CD4-positive, alpha-beta T cell treated with Interleukin-15 for 4 hours (primary cell): ENCODE measurements around the gene MAPRE3.
A peak's percentile ranks its signal among the peaks of the same experiment; 100 is the strongest.
"Not testable (repeated sequence)": the region's sequence is repeated elsewhere in the genome, so short reads cannot be mapped to it uniquely, and the experiment has no call there.

Experiments
- DNase-seq: peaks from one replicate; pipeline ENCODE4 v3.0.0-alpha.2; 2020; ENCODE audit warnings: low spot score

Gene MAPRE3

DNA sequence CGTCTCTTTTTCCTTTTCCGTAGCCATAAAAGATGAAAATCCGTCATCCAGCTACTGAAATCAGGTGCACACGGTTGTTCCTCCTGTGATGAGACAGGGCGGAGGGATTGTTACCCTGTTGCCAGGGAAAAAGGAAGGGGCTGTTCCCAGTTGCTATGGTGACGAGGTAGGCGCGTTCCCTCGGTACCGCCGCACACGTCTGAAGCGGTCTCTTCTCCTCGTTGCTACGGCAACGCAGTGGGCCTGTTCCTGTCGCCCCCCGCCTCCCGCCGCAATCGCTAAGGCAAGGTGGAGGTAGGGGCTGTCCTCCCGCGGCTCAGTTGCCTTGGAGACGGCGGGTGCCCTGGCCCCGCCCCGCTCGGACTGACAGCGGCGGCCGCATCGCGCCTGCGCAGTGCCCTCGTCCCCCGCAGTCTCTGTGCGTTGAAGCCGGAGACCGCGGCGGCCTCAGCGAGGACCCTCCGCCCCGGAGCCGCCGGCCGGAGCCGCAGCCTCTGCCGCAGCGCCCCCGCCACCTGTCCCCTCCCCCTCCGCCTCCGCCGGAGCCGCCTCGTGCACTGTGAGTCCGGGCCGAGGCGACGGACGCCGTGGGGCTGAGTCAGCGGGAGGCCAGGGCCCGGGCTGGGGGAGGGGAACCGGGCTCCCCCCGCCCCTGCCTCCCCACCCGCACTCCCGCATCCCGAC is at the start of gene MAPRE3:
MAPRE3 (plus strand) TSS at position 394 of the 684 bp plus-strand sequence. CDS start 51,582 bp downstream, outside the sequence.
- DNase-seq: peak; percentile 85

DNA sequence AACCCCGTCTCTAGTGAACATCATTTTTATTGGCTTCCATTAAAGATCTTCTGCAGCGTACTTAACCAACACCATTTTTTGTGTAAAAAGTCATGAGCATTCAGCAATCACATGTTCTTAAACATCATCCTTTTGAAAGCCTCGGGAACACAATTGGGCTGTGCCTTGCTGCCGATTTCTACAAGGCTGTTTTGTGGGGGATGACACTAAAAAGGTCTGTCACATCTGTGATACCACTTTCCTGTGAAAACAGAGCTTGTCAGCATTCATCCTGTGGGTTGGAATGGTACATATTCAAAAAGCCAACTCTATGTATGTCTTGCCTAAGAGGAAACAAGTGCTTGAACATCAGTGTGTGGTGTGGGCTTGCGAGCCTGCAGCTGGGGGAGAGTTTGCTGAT is 49.1 kb upstream of the MAPRE3 start:
- no peak for DNase-seq

DNA sequence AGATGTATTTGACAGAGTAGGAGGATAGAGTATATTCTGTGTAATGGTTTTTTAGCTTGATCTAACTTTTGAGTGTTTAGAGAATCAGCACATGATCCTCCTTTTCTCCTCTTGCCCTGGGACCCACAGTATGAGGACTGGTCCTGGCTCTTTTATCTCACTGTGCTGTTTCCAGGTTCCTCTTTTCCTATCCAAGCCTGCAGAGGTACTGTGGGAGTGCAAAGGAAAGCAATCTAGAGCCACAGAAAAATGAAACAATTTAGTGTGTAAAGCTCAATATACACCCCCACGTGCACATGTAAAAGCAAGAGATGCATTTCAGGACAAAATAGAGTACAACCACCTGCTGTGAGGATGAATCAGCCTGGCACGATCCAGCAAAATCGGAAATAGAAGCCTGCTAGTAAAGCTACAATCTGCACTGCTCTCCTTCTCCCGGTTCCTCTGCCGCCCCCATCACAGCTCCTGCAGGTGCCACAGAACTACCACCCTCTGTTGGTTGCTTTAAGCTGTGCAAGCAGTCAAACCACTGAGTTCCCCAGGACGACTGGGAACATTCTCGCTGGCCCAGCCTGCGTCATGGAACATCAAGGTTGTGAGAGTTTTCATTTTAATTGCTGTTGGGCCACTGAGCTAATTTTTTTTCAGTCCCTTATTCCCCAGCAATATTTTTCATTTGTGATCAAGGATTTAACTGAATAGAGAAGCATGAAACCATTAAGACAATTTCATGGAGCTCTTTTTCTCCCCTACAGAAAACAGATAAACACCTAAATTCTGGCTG is 47.8 kb upstream of the MAPRE3 start:
- peak; percentile 11 for DNase-seq

DNA sequence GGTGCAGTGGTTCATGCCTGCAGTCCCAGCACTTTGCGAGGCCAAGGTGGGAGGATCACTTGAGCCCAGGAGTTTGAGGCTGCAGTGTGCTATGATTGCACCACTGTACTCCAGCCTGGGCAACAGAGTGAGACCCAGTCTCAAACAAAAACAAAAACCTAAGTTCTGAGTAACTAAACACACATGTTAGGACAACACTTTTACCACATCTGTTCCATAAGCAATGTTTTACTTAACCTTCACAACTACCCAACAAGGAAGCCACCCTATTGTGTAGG is 47.3 kb upstream of the MAPRE3 start:
- DNase-seq: not testable (repeated sequence)

DNA sequence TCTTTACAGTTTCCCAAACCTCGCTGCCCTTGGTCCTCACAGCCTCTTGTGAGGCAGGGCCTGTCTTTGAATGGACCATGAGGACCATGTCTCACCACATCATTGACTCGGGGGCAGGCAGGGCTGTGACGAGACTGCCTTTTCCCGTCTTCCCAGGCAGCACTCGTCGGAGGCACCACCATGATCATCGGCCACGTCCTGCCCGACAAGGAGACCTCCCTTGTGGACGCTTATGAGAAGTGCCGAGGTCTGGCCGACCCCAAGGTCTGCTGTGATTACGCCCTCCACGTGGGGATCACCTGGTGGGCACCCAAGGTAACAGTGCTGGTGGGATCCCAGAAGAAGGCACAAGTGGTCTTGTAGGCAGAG is 45.7 kb upstream of the MAPRE3 start:
- DNase-seq: no peak

DNA sequence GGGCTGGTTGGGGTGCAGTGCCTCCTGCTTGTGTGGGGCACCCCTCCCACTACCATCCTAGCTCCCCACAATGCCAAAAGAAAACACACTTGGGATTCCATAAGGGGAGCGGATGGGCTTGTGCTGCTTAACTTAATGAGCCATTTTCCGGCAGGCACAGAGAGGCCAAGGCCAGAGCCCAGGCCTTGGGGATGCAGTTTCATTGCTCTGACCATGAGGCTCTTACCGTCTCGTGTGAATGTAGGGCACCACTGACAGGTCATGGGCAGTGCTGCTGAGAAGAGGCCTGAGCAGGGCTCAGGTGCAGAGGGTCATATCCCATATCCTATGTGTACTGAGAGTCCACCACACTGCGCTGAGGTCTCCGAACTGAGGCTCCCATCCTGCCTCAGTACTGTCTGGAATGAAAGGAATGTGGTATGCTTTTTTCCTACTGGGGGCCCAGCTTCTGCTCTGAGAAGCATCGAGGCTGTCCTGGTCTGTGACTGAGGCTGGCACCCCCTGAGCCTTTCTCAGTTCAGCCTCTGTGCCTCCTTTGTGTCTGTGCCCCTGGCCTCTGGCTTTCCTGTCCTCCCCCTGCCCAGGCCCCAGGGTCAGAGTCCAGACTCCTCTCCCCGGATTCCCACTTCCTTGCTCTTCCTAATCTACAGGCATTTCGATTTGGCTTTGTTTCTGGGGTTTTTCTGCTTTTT is 45.2 kb upstream of the MAPRE3 start:
- DNase-seq: no peak

DNA sequence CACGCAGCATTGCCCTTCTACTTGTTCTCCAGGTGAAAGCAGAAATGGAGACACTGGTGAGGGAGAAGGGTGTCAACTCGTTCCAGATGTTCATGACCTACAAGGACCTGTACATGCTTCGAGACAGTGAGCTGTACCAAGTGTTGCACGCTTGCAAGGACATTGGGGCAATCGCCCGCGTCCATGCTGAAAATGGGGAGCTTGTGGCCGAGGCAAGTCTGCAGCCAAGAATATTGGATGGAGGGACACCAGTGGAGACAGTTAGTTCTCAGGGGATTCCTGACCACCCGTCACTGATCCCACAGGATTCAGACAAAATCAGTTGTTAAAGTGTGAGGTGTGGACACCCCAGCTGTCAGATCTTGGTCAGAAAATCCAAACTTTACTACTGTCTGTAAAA is 43.2 kb upstream of the MAPRE3 start:
- no peak for DNase-seq

DNA sequence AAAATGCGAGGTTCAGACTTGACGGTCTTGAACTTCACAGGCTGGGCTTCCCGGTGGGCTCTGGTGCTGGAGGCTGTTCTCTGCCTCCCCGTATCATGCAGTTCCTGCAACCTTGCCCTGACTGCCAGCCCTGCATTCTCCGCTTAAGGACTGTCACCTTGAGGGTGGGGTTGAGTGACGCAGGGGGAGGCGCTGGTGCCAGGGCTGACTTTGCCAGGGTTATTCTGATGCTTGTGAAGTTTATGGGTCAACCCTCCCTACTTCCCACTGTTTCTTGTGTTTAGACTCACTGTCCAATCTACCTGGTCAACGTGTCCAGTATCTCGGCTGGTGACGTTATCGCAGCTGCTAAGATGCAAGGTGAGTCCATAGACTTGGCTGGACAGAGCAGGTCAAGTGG is 37.5 kb upstream of the MAPRE3 start:
- DNase-seq: no peak

DNA sequence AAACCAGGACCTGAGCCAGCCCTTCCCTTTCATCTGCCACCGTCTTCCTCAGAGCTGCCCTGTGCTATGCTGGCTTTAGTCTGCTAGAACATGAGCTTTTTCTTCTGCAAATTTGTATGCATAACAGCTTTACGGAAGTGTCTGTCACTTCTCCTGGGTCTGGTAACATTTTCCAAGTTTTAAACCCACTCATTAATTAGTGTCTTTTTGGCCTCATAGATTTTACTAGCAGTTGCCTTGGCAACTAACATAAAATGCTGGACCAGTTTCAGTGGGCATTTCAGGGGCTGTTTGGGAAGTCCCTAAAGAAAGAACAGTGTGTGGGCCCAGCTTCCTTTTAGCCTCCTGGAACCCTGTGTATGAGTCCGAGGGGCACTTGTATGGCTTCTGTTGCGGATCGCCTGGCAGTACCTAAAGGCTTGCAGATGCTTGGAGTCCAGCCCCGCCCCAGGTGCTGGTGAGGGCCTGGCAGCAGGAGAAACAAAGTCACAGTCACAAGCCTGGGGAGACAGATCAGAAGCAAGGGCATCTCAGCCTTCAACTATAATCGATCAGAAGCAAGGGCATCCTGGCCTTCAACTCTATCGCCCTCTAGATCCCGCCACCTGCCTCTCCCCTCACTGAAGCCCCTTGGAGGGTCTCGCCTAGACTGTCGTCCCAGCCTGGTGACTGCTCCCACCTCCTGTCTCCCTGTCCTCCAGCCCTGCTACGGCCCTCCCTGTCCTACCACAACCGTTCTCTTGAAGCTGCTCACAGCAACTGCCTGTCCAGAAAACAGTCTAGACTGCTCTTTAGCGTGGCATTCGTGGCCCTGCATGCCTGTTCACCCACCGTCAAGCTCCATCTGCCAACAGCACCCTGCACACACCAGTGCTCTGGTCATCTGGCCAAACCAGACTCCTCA is 36.8 kb upstream of the MAPRE3 start:
- no peak for DNase-seq

DNA sequence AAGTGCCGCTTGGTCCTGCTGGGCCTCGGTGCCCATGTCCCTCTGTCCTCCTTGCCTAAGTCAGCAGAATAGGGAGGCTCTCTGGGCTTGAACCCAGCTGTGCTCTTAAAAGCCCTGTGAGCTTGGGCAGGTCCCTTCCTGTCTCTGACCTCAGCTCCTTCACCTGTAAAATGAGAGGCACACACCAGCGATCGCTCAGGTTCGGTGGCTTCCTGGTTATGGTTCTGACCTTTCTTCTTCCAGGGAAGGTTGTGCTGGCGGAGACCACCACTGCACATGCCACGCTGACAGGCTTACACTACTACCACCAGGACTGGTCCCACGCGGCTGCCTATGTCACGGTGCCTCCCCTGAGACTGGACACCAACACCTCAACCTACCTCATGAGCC is 36.1 kb upstream of the MAPRE3 start:
- no peak for DNase-seq

DNA sequence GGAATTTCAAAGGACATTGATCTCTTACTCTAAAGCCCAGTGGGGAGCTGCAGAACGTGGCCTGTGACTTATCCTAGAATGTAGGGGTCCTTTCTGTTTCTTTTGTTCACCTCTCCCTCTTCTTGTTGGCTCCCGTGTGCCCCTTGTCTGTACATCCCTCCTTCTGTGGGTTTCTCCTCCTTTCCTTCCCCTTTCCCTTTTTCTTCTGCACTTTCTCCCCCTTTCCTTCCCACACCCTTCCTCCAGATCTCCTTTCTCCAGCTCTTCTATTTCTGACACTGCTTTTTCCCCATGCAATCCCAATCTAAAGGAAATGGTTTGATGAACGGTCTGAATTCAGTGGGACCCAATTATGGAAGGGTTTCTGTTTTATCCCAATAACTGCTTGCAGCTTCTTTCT is 35.5 kb upstream of the MAPRE3 start:
- DNase-seq: no peak

DNA sequence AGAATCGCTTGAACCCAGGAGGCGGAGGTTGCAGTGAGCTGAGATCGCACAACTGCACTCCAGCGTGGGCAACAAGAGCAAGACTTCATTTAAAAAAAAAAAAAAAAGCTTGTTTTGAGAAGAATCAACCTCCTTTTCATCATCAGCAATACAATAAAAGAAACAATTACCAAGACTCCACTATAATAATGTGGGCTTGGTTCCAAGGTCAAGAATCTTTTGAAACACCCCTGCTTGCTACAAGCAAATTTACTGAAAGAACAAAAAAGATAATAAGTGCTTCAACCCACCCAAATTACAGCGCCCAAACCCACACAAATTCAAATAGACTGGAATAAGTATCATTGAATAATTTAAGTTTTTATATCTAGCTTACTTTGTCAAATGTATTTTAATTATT is 33.6 kb upstream of the MAPRE3 start:
- DNase-seq: no peak

DNA sequence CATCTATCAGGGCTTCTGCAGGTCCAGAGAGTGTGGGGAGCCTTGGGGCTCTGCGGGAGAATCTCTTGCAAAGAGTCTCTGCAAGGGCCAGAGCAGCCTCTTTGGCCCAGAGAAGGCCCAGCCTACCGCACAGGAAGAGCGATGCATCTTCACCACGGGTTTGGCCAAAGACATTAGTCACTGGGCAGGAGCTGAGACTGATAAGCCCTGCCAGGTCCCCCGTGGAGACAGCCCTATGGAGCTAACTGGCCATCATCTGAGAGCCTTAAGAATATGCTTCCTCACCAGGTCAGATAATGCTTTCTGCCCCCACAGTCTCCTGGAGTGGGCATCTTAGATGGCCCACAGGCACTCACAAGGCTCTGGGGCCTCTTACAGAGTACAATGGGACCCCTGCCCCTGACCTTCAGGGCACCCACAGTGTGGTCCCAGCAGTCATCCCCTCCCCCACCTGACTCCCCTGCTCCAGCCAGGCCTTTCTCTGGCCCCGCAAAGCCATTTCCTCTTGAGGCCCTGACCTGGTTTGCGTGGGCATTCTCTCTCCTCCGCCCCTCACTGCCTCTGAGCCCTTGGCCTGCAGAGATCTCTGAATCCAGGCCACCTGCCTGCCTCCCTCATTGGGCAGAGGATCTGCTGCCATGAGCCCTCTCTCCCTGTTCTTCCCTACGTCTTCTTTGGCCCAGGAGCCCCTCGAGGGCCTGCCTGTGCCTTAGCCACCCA is 31.9 kb upstream of the MAPRE3 start:
- DNase-seq: no peak

DNA sequence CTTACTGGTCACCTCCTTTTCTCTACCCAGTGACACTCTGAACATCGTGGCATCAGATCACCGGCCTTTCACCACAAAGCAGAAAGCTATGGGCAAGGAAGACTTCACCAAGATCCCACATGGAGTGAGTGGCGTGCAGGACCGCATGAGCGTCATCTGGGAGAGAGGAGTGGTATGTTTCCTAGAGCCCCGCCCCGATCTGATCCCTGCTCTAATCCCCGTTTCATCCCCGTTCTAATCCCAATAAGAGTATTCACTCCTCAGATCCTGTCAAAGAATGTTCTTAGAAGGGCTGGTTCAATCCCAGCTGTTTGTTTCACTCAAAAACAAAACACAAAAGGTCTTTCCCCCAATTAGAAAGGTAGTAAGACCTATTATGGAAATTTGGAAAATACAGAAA is 30.4 kb upstream of the MAPRE3 start:
- no peak for DNase-seq

DNA sequence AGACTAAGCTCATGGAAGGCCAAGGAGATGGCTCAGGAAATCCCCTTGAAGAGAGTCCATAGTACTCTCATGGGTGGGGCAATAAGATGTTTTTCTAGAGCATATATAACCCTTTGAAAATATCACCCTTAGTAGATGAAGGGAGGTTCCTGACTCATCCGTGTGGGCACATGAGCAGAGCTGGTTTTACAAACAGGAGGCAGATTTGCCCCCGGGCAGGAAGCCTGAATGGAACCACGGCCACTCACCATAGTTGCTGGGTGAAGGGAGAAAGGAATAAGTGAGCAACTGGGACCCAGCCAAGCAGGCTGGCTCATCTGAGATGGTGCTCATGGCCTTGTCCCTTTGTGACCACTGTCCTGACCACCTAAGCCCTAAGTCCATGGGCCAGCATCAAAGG is 29.0 kb upstream of the MAPRE3 start:
- DNase-seq: no peak

DNA sequence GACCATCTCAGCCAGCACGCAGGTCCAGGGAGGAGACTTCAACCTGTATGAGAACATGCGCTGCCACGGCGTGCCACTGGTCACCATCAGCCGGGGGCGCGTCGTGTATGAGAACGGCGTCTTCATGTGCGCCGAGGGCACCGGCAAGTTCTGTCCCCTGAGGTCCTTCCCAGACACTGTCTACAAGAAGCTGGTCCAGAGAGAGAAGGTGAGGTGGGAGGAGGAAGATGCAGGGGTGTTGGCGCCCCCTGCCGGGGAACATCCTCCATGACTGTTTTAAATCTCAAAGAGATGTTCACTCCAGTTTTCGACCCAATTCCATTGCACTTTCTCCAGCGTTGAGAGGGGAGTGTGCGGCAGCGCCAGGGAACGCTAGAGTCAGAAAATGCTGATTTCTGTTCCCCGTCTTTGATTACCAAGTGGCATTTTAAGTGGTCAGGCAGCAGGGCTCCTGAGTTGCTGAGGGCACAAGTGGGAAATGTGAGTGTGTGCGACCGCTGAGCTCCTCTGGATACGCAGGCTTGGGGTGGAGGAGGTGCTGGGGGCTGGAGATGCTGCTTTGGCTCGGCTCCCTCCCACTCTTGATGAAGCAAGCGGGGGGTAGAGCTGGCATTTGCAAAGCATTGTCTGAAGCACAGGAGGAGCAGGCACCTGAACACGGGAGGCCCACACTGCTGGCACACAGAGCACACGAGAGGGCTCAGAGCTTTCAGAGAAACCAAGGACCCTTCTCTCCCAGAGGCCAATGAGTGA is 27.7 kb upstream of the MAPRE3 start:
- peak; percentile 39 for DNase-seq

DNA sequence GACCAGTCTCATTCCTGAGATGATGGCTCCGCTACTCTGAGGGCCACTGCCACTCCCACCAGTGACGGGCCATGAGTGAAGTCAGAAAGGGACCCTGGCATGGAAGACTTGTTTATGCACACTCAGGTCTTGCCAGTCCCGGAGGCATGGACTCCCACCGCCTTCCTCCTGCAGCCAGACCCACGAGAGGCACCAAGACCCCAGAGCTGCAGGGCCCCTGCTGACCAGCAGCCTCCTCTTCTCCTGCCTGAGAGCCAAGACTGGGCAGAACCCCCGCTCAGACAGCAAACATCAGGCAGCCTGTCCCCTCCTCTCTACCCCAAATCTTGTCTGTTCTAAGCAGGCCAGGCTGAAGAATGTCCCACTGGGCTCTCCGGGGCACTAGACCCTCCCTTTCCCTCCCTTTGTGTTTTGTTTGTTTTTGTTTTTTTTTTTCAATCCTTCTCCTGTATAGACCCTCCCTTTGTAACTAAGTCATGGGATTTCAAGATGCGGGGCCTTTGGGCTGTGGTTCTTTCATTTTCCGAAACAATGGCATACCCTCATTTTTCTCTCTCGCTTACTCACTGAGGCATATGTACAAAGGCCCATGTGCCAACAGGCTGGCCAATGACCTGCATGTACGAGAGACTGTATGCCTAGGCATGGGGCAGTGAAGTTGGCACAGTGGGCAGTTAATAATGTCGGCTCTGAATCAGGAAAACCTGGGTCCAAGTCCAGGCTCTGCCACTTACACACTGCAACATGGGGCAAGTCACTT is 24.3 kb upstream of the MAPRE3 start:
- no peak for DNase-seq

DNA sequence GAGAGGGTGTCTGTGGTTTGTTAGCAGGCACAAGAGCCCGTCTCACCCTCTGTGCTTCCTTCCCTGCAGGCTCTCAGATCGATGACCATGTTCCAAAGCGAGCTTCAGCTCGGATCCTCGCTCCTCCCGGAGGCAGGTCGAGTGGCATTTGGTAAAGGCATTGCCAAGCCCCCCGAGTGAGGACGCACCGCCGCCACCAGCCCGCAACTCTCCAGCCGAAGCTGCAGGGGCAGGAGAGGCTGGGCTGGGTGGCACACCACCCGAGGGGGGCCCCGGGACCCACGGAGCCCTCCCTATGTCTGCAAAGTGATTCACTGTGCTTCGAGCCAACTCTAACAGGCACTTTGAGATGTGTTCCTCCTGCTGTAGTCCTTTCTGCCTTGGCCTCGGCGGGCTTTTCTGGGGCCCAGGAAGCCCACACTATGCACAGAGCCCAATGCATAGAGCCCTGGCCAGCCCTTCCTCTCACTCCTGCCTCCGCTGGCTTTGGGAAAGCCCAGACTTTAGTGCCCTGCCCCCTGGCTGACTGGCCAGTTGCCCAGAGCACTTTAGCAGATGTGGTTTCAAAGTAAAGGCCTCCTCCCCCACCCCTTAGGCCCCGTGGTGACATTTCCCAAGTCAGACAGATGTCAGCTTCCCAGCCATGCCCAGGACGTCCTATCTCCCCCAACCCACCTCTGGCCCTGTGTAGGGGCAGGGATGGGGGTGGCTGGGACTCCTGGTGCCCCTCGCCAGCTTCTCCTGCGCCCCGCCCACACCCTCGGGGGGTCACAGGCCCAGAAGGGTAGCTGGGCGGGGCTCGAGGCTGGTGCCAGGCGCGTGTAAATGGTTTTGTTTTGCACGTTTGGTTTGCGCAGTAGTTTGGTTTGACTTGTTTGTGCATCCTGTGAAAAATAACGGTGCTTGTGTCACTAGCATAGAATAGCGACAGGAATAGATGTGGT is 23.3 kb upstream of the MAPRE3 start:
- DNase-seq: no peak

DNA sequence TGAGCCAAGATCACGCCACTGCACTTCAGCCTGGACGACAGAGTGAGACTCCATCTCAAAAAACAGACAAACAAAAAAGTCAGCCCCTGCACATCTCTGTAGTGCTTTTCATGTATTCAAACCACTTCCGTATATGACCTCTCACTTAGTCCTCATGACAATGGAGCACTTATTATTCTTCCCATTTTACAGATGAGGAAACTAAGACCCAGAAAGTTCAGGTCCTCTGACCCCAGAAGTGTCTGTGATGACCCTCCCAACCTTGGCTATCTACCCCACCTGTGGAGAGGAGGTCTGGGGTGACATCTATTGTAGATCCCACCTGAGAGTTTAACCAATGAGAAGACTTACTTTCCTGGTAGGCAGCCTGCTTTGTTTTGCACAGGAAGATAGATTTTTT is 21.6 kb upstream of the MAPRE3 start:
- DNase-seq: no peak
